ENCODE results near the gene BAIAP2L1. TPM values are rescaled to one million over a fixed set of nuclear protein-coding genes. Genes with fewer than 3 reads are reported as not detected.

The BAIAP2L1 gene
- total RNA-seq, 1 donor from 2014 or later, result 35.1 TPM

DNA sequence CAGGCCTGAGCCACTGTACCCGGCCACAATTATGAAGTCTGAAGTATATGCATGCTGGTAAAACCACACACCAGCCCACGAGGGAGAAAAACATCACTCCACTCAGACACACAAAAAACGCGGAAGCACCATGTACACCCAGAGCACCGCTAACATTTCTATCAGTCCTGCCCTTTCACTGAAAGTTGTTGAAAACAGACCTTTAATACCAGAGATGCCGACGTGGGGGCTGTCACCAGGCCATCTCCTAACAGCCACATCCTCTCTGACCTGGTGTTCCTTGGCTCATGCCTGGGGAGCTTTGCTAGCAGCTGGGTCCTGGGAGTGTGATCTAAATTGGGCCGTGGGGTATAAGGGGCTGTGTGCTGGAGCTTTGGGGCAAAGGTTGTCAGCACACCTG, 49.8 kb downstream of the BAIAP2L1 start:
- Histone ChIP-seq H3K27me3 (no peaks in the 10 kb centered on the region), H3K9ac (no peak overlapping the region), H2AFZ (replicated peaks) (no peak overlapping the region), H4K20me1 (ENCODE audit: low read depth) (peaks cover 6% of the 10 kb centered on the region), H3K4me2 (no peak overlapping the region), H3K27ac (no peak overlapping the region), H3K79me2 (ENCODE audit: low read depth) (peaks cover 5% of the 10 kb centered on the region), H3F3A (ENCODE audit: low read depth) (no peaks in the 10 kb centered on the region), H3K36me3 (no peaks in the 10 kb centered on the region), H3K9me3 (ENCODE audit: low read depth) (no peaks in the 10 kb centered on the region), H3K4me1 (no peaks in the 10 kb centered on the region), H3K4me3 (no peak overlapping the region)
- H3K4me3 Mint-ChIP-seq, result no peak overlapping the region
- TF ChIP-seq EZH2phosphoT487 (IDR thresholded peaks at IDR 0.05) (no peak), EZH2 (IDR thresholded peaks at IDR 0.05) (no peak)
- TF ChIP-seq, protein P1, sequence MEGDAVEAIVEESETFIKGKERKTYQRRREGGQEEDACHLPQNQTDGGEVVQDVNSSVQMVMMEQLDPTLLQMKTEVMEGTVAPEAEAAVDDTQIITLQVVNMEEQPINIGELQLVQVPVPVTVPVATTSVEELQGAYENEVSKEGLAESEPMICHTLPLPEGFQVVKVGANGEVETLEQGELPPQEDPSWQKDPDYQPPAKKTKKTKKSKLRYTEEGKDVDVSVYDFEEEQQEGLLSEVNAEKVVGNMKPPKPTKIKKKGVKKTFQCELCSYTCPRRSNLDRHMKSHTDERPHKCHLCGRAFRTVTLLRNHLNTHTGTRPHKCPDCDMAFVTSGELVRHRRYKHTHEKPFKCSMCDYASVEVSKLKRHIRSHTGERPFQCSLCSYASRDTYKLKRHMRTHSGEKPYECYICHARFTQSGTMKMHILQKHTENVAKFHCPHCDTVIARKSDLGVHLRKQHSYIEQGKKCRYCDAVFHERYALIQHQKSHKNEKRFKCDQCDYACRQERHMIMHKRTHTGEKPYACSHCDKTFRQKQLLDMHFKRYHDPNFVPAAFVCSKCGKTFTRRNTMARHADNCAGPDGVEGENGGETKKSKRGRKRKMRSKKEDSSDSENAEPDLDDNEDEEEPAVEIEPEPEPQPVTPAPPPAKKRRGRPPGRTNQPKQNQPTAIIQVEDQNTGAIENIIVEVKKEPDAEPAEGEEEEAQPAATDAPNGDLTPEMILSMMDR (IDR thresholded peaks at IDR 0.05), result no peak
- H3K4me1 Mint-ChIP-seq, result peaks cover 7% of the 10 kb centered on the region
- H3K27ac Mint-ChIP-seq, result no peak overlapping the region
- DNase-seq (ENCODE audit: low spot score), result no peak
- H3K9me3 Mint-ChIP-seq, result no peaks in the 10 kb centered on the region
- no peaks in the 10 kb centered on the region for H3K36me3 Mint-ChIP-seq
- H3K27me3 Mint-ChIP-seq (ENCODE audit: insufficient read depth, low read depth), result peaks cover 4% of the 10 kb centered on the region

DNA sequence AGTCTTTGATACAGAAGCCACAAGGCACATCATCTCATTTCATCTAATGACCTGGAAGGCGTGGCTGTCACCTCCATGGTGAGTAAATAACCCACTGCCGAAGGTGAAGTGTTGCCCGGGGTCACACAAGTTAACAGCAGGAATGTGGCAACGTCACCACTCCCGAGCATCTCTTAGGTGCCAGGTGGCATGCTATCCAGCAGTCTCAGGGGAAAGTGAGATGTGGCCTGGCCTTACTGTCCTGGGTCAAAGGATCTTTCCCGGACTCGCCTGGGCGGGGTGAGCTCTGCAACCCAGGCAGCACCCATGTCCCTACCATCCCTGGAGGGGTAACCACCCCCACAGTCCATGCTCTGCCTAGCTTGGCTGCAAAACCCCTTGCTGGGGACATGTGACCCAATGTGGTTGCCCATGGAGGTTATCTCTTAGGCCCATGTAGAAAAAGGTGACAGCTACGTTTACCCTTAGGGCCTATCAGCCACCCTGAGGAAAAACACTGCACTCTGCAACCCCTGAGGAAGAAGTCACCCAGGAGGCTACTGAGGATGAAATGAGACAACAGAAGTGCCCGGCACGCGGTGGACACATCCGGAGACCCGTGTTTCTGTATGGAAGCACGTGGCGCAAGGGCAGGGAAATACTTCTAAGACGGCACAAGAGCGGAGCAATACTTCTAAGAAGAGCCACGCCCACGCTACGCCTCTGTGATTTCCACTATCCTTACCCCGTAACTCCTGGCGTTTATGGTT, 52.0 kb downstream of the BAIAP2L1 start:
- H3K36me3 ChIP-seq, result no peaks in the 10 kb centered on the region
- no peaks in the 10 kb centered on the region for H3K9me3 ChIP-seq (ENCODE audit: low read depth)
- no peaks in the 10 kb centered on the region for H3K9me3 Mint-ChIP-seq
- H3K27me3 ChIP-seq, result no peaks in the 10 kb centered on the region
- peaks cover 8% of the 10 kb centered on the region for H3K79me2 ChIP-seq (ENCODE audit: low read depth)
- no peak for TF ChIP-seq EZH2 (IDR thresholded peaks at IDR 0.05)
- TF ChIP-seq, protein P1 (IDR thresholded peaks at IDR 0.05), result no peak
- TF ChIP-seq EZH2phosphoT487 (IDR thresholded peaks at IDR 0.05), result no peak
- H3K36me3 Mint-ChIP-seq, result no peaks in the 10 kb centered on the region
- H3K27me3 Mint-ChIP-seq (ENCODE audit: insufficient read depth, low read depth), result peaks cover 3% of the 10 kb centered on the region
- H3F3A ChIP-seq (ENCODE audit: low read depth), result no peaks in the 10 kb centered on the region
- no peak for DNase-seq (ENCODE audit: low spot score)
- H3K27ac ChIP-seq, result no peak overlapping the region
- H3K9ac ChIP-seq, result no peak overlapping the region
- no peak overlapping the region for H2AFZ ChIP-seq (replicated peaks)
- no peak overlapping the region for H3K27ac Mint-ChIP-seq
- no peak overlapping the region for H3K4me3 Mint-ChIP-seq
- H3K4me3 ChIP-seq, result no peak overlapping the region
- peaks cover 4% of the 10 kb centered on the region for H3K4me1 Mint-ChIP-seq
- no peak overlapping the region for H3K4me2 ChIP-seq
- peaks cover 6% of the 10 kb centered on the region for H4K20me1 ChIP-seq (ENCODE audit: low read depth)
- no peaks in the 10 kb centered on the region for H3K4me1 ChIP-seq

DNA sequence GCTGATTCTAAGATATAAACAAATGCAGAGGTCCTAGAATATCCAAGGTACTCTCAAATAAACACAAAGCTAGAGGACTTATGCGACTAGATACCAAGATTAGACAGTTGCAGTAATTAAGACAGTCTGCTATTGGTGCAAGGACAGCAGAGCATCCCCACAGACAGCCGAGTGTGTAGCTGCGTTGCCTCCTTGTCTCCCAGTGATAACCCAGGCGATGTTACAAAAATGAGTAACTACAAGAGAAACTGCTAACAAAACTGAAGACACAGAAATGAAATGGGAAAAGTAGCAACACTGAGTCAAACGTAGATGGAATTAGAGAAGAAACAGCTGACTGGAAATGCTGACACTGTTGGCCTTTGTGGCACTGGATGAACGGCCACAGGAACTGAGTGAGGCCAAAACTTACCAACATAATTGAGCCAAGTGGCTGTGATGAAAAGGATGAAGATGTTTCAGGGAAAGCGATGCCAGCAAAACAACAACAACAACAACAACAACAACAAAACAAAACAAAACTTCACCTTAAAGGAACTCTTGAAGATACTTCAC, 54.3 kb downstream of the BAIAP2L1 start:
- H3K27ac Mint-ChIP-seq, result no peak overlapping the region
- no peak for DNase-seq (ENCODE audit: low spot score)
- Histone ChIP-seq H3K27me3 (no peaks in the 10 kb centered on the region), H3K36me3 (no peaks in the 10 kb centered on the region), H3K79me2 (ENCODE audit: low read depth) (peaks cover 5% of the 10 kb centered on the region), H3K4me2 (no peak overlapping the region), H3K9ac (no peak overlapping the region), H3K4me3 (no peak overlapping the region), H3K4me1 (no peaks in the 10 kb centered on the region), H3F3A (ENCODE audit: low read depth) (no peaks in the 10 kb centered on the region), H2AFZ (replicated peaks) (no peak overlapping the region), H3K9me3 (ENCODE audit: low read depth) (no peaks in the 10 kb centered on the region), H4K20me1 (ENCODE audit: low read depth) (no peaks in the 10 kb centered on the region), H3K27ac (no peak overlapping the region)
- no peaks in the 10 kb centered on the region for H3K27me3 Mint-ChIP-seq (ENCODE audit: insufficient read depth, low read depth)
- TF ChIP-seq EZH2 (IDR thresholded peaks at IDR 0.05), result no peak
- no peak for TF ChIP-seq EZH2phosphoT487 (IDR thresholded peaks at IDR 0.05)
- TF ChIP-seq, protein P1 (IDR thresholded peaks at IDR 0.05), result no peak
- H3K4me3 Mint-ChIP-seq, result no peak overlapping the region
- H3K36me3 Mint-ChIP-seq, result no peaks in the 10 kb centered on the region
- H3K4me1 Mint-ChIP-seq, result peaks cover 4% of the 10 kb centered on the region
- no peaks in the 10 kb centered on the region for H3K9me3 Mint-ChIP-seq
